Thoracic aorta (tissue), 2 donors: ENCODE results near the gene SMC3. TPM values are rescaled to one million over a fixed set of nuclear protein-coding genes. Genes with fewer than 3 reads are reported as not detected.

Experiments
- ATAC-seq: fragments of 150-250 bp; one replicate; pipeline ENCODE4 v1.8.0; 2017; ENCODE audit warnings: low read depth; ENCODE audit not compliant: insufficient number of reproducible peaks, low FRiP score
- DNase-seq: peaks from one replicate; pipeline ENCODE4 v3.0.0-alpha.2; 2020; ENCODE audit warnings: low spot score
- H3K27ac ChIP-seq, 2 donors: fragments of 200-600 bp; sonication (generic); 1 replicate in 1 of 2; 2 replicates in 1 of 2; pipeline ENCODE4 v1.5.1; 2016; ENCODE audit warnings: mild to moderate bottlenecking in 2 of 2, moderate library complexity in 2 of 2
- H3K27me3 ChIP-seq: fragments of 200-600 bp; sonication (generic); replicated peaks from 2 replicates; pipeline ENCODE4 v1.6.0; 2016; ENCODE audit warnings: mild to moderate bottlenecking; ENCODE audit not compliant: insufficient read depth
- H3K36me3 ChIP-seq: fragments of 200-600 bp; sonication (generic); one replicate; pipeline ENCODE4 v1.5.1; 2016
- H3K4me1 ChIP-seq, 2 donors: fragments of 200-600 bp; sonication (generic); 1 replicate in 1 of 2; 2 replicates in 1 of 2; pipeline versions ENCODE4 v1.5.1 to v1.6.0; 2016; ENCODE audit warnings: low read depth in 2 of 2, mild to moderate bottlenecking in 1 of 2; ENCODE audit not compliant: control insufficient read depth in 1 of 2
- H3K4me3 ChIP-seq: fragments of 200-600 bp; sonication (generic); 2 replicates; pipeline ENCODE4 v1.5.1; 2016; ENCODE audit warnings: mild to moderate bottlenecking
- H3K9me3 ChIP-seq: fragments of 200-600 bp; sonication (generic); 2 replicates; pipeline ENCODE4 v1.5.1; 2016
- CTCF ChIP-seq: fragments of 200-600 bp; sonication (generic); IDR thresholded peaks from one replicate; pipeline ENCODE4 v1.5.1; 2019; ENCODE audit warnings: antibody characterized with exemption
- total RNA-seq, 2 donors: library from RNA; depleted of rRNA; stranded (reverse); fragments of >200 nt; gene quantifications; one replicate each; pipeline versions ENCODE4 v1.1.0 to v1.2.3, GENCODE V29; 2016

The SMC3 gene
- total RNA-seq, 2 donors from 2014 or later, result 19.8 to 32.7 TPM

- TF ChIP-seq CTCF, result no peak
- H3K27ac ChIP-seq, result no peak overlapping the region
- DNase-seq, result no peak
- ATAC-seq, result no peak
- H3K9me3 ChIP-seq, result no peaks in the 10 kb centered on the region
- no peaks in the 10 kb centered on the region for H3K36me3 ChIP-seq
- no peaks in the 10 kb centered on the region for H3K27me3 ChIP-seq
- no peak overlapping the region for H3K4me3 ChIP-seq
- H3K4me1 ChIP-seq, result no peaks in the 10 kb centered on the region
Measured at GRCh38 chr10:110556296-110556695, 11.2 kb upstream of the SMC3 start.

GRCh38 chr10:110556969-110557601 lies 10.4 kb upstream of the SMC3 start:
- H3K4me3 ChIP-seq, result no peak overlapping the region
- H3K9me3 ChIP-seq, result no peaks in the 10 kb centered on the region
- H3K27me3 ChIP-seq, result no peaks in the 10 kb centered on the region
- no peak for ATAC-seq
- H3K27ac ChIP-seq, result no peak overlapping the region
- H3K4me1 ChIP-seq, result no peaks in the 10 kb centered on the region
- DNase-seq, result no peak
- TF ChIP-seq CTCF, result peak; percentile 54
- no peaks in the 10 kb centered on the region for H3K36me3 ChIP-seq

- Histone ChIP-seq H3K4me3 (no peak overlapping the region), H3K27ac (no peak overlapping the region), H3K9me3 (no peaks in the 10 kb centered on the region), H3K27me3 (no peaks in the 10 kb centered on the region), H3K4me1 (no peaks in the 10 kb centered on the region), H3K36me3 (no peaks in the 10 kb centered on the region)
- ATAC-seq, result no peak
- TF ChIP-seq CTCF, result no peak
- no peak for DNase-seq
Measured at GRCh38 chr10:110558041-110558440, 9.5 kb upstream of the SMC3 start.

GRCh38 chr10:110560012-110560411 lies 7.5 kb upstream of the SMC3 start:
- Histone ChIP-seq H3K27me3 (no peaks in the 10 kb centered on the region), H3K4me1 (no peaks in the 10 kb centered on the region), H3K4me3 (no peak overlapping the region), H3K27ac (no peak overlapping the region), H3K9me3 (no peaks in the 10 kb centered on the region), H3K36me3 (no peaks in the 10 kb centered on the region)
- no peak for ATAC-seq
- no peak for TF ChIP-seq CTCF
- no peak for DNase-seq

GRCh38 chr10:110561292-110561691 lies 6.2 kb upstream of the SMC3 start:
- ATAC-seq (no peak), DNase-seq (no peak)
- no peaks in the 10 kb centered on the region for H3K27me3 ChIP-seq
- TF ChIP-seq CTCF, result no peak
- H3K4me3 ChIP-seq, result no peak overlapping the region
- no peaks in the 10 kb centered on the region for H3K36me3 ChIP-seq
- no peak overlapping the region for H3K27ac ChIP-seq
- H3K9me3 ChIP-seq, result no peaks in the 10 kb centered on the region
- no peaks in the 10 kb centered on the region for H3K4me1 ChIP-seq
